HG03103 (cell line): ENCODE results near the gene XRCC3.

Experiments used
- ATAC-seq: cut with Tn5 transposase; IDR thresholded peaks from one replicate; pipeline ENCODE4 v1.9.1; 2021; ENCODE audit warnings: low read depth; ENCODE audit not compliant: unreplicated experiment

Gene XRCC3

GRCh38 chr14:103708750-103709187 lies 6.5 kb downstream of the XRCC3 start:
- ATAC-seq: no peak

DNA sequence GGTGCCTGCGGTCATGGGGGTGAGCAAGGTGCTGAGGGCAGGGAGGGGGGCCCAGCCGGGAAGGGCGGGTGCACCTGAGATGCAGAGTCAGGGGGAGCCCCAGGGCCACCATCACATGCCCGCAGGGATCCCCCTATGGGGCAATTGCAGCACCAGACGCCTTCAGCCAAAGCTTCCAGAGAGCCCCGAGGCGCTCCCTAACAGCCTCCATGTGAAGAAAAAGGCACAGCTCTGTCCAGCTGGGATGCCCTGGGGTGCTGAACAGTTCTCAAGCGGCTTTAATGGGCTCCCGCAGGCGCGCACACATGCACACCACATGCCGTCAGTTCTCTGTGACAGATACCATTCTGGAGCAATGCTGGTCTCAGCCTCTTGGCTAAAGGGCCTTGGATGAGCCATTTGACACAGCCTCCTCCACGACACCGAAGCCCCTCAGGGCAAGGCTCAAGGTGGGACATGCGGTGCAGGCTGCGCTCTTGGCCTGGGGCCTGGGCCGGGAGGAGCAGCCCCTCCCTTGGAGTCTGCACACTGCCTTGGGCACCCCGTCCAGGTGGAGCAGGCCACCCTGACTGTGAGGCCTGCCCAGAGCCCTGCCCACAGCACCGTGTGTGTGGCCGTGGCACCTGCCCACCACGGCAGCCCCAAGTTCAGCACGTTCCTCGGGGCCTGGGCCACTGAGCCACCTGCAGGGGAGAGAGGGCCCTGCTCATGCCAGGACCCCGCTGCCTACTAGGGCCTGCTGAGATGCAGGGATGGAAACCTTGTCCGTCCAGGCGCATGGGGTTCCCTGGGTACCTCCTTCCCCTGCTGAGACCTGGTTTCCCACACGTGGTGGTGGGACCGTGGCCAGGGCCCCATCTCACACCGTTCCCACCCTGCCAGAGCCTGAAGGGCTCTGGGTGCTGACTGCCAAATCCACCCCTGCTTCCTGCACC lies 7.7 kb downstream of the XRCC3 start:
- no peak for ATAC-seq

DNA sequence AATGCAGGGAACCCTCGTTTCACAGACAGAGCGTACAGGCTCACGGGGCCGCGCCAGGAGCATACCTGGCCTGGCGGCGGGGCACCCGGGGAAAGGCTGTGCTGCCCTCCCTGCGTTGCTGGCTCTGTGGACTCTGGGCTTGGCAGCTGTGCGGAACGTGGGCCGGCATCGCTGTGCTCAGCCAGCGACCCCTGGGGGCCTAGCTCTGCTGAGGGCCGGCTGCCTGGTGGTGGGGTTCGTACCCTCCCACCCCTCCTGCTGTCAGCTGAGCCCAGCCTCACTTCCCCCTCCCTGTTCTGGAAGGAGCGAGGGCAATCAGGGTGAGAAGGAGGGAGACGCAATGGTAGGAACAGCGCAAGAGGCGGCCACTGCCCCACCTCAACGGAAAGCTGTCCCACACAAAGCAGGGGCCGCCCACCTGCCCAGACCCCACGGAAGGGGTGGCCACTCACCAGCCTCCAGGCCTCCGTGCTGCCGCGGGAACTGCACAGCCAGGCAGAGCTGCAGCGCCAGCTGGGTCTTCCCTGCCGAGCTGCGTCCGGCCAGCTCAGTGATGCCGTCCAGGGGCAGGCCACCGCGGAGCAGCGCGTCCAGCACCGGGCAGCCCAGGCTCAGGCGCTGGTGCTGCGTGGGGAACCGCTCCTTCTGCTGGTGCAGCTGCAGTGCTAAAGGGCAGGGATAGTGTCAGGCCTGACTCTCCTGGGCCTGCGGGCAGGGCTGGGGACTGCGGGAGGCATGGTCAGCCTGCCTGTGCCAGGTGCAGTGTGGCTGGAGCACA lies 8.5 kb downstream of the XRCC3 start:
- no peak for ATAC-seq

DNA sequence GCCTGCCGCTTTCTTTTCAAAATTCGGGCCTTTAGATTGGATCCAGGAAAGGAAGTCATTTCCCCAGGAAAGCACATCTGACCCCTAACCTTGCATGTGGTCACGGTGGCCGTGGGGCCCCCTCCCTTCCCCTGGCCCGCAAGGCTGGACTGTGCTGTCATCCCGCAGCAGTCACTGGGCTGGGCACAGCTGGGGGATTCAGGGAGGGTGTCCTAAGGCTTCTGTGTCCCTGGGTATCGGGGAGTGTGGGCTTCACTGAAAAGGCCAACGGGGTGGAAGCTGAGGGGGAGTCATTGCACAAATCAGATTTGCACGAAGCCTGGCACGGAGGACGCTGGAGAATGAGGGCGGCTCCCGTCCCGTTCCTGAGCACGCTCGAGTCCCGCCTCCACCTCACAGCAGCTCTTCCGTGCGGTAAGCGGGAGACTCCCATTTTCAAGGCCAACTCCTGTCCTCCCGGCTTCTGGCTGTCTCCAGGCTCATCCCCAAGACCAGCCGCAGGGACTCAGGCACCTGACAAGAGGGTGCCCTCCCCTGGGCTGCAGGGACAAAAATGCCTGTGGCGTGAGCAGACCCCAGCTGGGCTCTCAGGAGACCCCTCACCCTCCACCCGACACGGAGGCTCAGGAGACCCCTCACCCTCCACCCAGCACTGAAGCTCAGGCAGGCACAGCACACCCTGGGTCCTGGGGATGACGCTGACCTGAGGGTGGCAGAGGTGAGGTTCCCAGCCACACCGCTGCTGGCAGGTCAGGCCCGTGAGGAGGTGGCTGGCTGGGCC lies 9.6 kb downstream of the XRCC3 start:
- ATAC-seq: no peak

GRCh38 chr14:103705118-103705503 lies 10.1 kb downstream of the XRCC3 start:
- ATAC-seq: no peak

DNA sequence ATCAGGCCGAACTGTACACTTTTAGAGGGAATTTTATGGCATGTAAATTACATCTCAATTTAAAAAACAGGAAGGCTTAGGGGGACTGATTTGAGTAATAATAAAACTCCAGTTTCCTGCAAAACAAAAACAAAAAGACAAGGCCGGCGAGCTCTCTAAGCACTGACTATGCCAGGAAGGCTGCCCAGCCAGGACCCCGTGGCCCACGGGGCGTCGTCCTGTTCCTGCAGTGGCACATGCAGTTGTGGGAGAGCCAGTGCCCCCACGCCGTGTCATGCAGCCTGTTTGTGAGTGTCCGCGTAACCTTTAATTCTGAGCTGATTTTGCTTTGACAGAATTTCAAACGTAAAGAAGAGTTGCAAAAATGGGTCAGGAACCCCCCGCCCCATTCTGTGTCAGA lies 10.5 kb downstream of the XRCC3 start:
- ATAC-seq: no peak

GRCh38 chr14:103703433-103704385 lies 11.5 kb downstream of the XRCC3 start:
- ATAC-seq: no peak

DNA sequence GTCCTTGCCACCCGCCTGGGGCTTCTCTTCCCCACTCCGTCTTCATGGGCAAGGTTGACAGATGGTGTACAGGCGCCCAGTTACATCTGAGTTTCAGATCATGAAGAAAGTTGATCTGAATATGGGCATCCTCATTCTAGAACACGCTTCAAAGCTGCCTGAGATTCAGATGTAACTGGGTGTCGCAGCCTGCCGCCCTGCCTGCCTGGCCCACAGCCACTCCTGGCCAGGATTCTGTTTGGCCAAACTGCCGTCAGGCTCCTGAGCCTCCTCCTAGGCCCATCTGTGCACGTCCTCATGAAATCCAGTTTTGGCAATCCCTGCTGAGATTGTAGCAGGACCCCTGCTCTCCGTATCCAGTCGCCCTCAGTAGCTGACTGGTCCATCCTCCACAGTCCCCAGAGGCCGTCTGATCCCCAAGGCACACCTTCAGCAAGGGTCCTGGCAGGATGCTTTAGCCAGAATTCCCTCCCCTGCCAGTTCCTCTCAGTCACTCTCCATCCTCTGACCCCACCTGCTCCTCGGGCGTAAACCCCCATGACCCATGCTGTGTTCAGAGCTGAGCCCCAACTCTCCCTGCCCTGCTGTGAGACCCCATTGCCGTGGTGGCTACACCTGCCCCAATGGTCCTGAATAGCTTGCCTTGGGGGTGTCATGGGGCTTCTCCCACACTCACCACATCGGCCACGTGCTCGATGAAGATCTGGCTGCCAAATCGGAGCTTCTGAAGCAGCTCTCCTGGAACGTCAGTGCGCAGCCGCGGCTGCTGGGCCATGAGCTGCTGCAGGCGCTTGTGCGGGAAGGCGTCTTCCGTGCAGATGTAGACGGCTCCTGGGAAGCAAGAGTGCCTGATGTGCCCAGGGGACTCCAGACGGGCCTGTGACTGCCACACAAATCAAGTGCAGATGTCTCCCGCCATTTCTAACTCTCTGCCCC lies 12.5 kb downstream of the XRCC3 start:
- no peak for ATAC-seq

DNA sequence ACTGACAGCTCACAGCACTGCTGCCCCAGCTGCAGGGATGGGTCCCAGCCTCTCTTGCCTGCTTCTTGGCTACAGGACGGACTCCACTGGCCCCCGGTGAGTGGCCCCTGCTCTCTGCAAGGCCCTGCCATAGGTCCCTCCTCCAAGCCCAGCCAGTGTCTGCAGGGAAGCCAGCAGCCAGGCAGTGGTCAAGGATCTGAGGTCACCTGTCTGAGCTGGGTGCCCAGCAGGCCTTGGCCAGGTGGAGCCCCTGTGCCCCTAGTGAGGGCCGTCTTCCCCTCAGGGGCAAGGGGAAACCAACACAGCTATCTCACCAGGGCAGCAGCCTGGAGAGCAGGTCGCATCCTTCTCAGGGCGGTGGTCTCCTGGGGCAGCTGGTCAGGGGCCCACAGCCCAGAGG lies 13.2 kb downstream of the XRCC3 start:
- no peak for ATAC-seq

GRCh38 chr14:103700753-103701490 lies 14.3 kb downstream of the XRCC3 start:
- ATAC-seq: no peak

DNA sequence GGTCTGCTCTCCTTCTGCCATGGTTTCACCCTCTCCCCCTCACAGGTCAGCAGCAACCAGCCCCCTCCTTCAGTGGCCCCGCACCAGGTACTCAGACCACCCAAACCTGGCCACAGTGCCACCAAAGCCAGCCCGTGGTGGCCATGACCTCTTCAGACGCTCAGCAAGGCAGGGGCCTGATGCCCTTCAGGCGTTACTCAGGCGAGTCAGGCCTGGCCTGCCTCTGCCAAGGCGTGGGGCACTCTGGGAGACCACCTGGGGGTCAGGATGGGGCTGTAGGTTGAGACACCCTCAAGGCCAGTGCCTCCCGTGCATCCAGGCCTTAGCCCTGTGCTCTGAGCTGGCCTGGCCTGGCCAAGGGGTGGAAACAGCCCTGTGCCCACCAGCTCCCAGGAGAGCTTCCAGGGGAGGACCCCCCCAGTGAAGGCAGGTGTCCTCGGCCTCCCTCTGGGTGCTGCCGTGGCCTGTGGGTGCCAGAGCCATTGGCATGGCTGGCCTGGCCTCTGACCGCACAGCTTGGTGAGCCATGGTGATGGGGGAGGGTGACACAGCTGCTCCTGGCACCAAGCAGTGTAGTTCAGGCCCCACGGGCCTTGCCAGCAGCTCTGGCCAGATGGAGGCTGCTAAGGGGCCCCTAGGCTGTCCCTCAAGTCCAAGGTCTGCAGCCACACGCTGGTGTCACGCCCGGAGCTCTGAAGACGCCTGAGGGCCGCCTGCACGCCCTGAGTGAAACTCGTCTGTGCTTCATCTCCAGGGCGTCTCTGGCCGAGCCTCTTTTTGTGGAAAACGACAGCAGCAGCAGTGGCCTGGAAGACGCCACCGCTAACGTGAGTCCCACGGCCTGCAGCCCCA lies 15.1 kb downstream of the XRCC3 start:
- no peak for ATAC-seq

- ATAC-seq: no peak
Measured at GRCh38 chr14:103699261-103699661, 16.0 kb downstream of the XRCC3 start.

DNA sequence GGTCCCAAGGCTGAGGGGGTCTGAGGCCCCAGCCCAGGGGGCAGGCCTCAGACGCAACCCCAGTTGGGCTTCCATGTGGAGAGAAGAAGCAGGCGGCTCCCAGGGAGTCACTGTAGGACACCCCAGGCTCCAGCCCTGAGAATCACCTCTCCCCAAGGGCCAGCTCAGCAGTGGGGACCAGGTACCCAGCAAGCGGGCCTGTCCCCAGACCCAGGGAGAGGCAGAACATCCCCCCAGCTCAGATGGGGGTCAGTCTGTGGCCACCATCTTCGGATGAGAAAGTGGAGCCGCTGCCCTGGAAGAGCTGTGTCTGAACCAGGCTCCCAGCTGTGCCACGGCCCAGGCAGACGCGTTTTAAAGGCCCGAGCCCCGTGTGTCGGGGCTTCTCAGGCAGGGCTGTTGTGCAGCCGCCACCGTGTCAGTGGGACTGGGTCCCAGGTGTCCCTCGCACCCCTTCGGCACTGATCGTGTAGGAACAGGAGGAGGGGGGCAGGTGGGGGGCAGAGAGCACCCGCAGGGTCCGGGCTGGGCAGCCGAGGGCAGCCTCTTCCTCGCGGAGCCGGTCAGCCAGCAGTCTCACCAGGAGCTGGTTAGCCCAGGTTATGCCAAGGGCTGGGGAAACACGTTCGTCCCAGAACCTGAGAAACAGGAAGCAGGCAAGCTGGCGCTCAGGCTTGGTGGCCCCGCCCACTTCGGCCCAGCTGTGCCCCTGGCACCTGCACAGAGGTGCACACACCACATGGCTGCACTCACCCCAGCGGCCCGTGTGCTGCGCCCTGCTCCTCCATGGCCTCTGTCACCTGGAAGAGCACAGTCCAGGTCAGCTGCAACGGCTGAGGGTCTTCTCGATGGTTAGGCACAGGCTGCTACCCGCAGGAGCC lies 16.6 kb downstream of the XRCC3 start:
- ATAC-seq: no peak

- no peak for ATAC-seq
Measured at GRCh38 chr14:103697603-103698379, 17.5 kb downstream of the XRCC3 start.

- ATAC-seq: no peak
Measured at GRCh38 chr14:103697206-103697602, 18.0 kb downstream of the XRCC3 start.
